ENCODE data around the gene KHDC1. TPM values are rescaled to one million over a fixed set of nuclear protein-coding genes. Genes with fewer than 3 reads are reported as not detected.
"Not testable (repeated sequence)": the region's sequence is repeated elsewhere in the genome, so short reads cannot be mapped to it uniquely, and the experiment has no call there.

The KHDC1 gene
- total RNA-seq (1 to 10 TPM in 2 of 9 donors, under 1 TPM in 6, not detected in 1; 0.25 to 2.2 (median 0.74) TPM), polyA plus RNA-seq (1 to 10 TPM in 2 of 3 donors, under 1 TPM in 1; 0.33 to 1.0 (median 1.0) TPM)
- long read RNA-seq, donor 1, partial matches to known transcripts: 0 of 1 reads
- long read RNA-seq, donor 1, other reads (novel, unspliced or antisense): 0 of 1 reads
- long read RNA-seq, donor 2: 0 reads
- long read RNA-seq, donor 3: 0 reads
- long read RNA-seq, donor 4: 0 reads
- long read RNA-seq, donor 5, partial matches to known transcripts: 1 of 2 reads
- long read RNA-seq, donor 5, other reads (novel, unspliced or antisense): 1 of 2 reads
- long read RNA-seq, donor 6: 0 reads
- long read RNA-seq, donor 7, partial matches to known transcripts: 0 of 1 reads
- long read RNA-seq, donor 7, other reads (novel, unspliced or antisense): 0 of 1 reads
- long read RNA-seq, donor 8: 0 reads
- long read RNA-seq, donor 9, partial matches to known transcripts: 0 of 1 reads
- long read RNA-seq, donor 9, other reads (novel, unspliced or antisense): 0 of 1 reads
- long read RNA-seq, donor 10: 0 reads

GRCh38 chr6:73262671-73263569 lies at the start of gene KHDC1:
TSS of gene KHDC1 (minus strand) at chr6:73263196. CDS start at chr6:73242517, 20,679 bp downstream.
- no peaks in the 10 kb centered on the region for H3K9me3 ChIP-seq (replicated peaks in 1 of 3)
- H3K27me3 ChIP-seq: no peaks in the 10 kb centered on the region
- H3K4me1 ChIP-seq (replicated peaks in 1 of 2): peaks cover 6% of the 10 kb centered on the region in 2 donors
- H3K36me3 ChIP-seq (replicated peaks in 1 of 2): no peaks in the 10 kb centered on the region
- TF ChIP-seq POLR2A (IDR thresholded peaks at IDR 0.05): no peak
- no peak for TF ChIP-seq CTCF (IDR thresholded peaks at IDR 0.05)
- 1 to 4% (median 2%) methylated on average over 12 to 63 of the region's 63 CpGs for WGBS, 4 donors
- peak in 6 of 7 donors; percentile 20 to 58 (median 33) for DNase-seq
- intact Hi-C loops (cut with DNase I): no loop called here
- peak within 1 kb of the TSS in 3 of 4 donors; percentile 9 to 72 (median 16) for H3K4me3 ChIP-seq
- H3K27ac ChIP-seq: peak within 1 kb of the TSS in 1 of 5 donors; percentile 19

- H3K36me3 ChIP-seq (replicated peaks in 1 of 2); intact Hi-C loops (cut with DNase I); H3K9me3 ChIP-seq (replicated peaks in 1 of 3); H3K27ac ChIP-seq; DNase-seq: not testable (repeated sequence)
- peaks cover 31% of the 10 kb centered on the region for H3K27me3 ChIP-seq
- 9 to 18% (median 12%) methylated on average over 4 of the region's 4 CpGs for WGBS, 4 donors
- peaks cover 0 to 13% of the 10 kb centered on the region in 2 donors for H3K4me1 ChIP-seq (replicated peaks in 1 of 2)
- H3K4me3 ChIP-seq: peak overlapping the region in 2 of 4 donors; percentile 35 to 41
Measured at GRCh38 chr6:73310503-73310845, 47.5 kb upstream of the KHDC1 start.

GRCh38 chr6:73309785-73310502 lies 46.9 kb upstream of the KHDC1 start:
- Histone ChIP-seq H3K4me3 (peak overlapping the region in 3 of 4 donors; percentile 35 to 41 (median 40)), H3K4me1 (replicated peaks in 1 of 2) (peaks cover 0 to 13% of the 10 kb centered on the region in 2 donors), H3K27ac (no peak overlapping the region), H3K27me3 (peaks cover 27% of the 10 kb centered on the region), H3K36me3 (replicated peaks in 1 of 2) (no peaks in the 10 kb centered on the region), H3K9me3 (replicated peaks in 1 of 3) (no peaks in the 10 kb centered on the region)
- WGBS, 4 donors: 0 to 1% (median 0%) methylated on average over 34 to 59 of the region's 59 CpGs
- TF ChIP-seq POLR2A (IDR thresholded peaks at IDR 0.05) (no peak), CTCF (IDR thresholded peaks at IDR 0.05) (no peak)
- intact Hi-C loops (cut with DNase I): no loop called here
- peak in 4 of 7 donors; percentile 4 to 21 (median 18) for DNase-seq

- H3K4me1 ChIP-seq (replicated peaks in 1 of 2): peaks cover 0 to 13% of the 10 kb centered on the region in 2 donors
- DNase-seq: no peak
- 0 to 8% (median 7%) methylated on average over 3 to 13 of the region's 13 CpGs for WGBS, 4 donors
- peak overlapping the region in 2 of 4 donors; percentile 35 to 41 for H3K4me3 ChIP-seq
- no peaks in the 10 kb centered on the region for H3K36me3 ChIP-seq (replicated peaks in 1 of 2)
- intact Hi-C loops (cut with DNase I): no loop called here
- peaks cover 22% of the 10 kb centered on the region for H3K27me3 ChIP-seq
- TF ChIP-seq POLR2A (IDR thresholded peaks at IDR 0.05): no peak
- TF ChIP-seq CTCF (IDR thresholded peaks at IDR 0.05): no peak
- H3K27ac ChIP-seq: no peak overlapping the region
- no peaks in the 10 kb centered on the region for H3K9me3 ChIP-seq (replicated peaks in 1 of 3)
Measured at GRCh38 chr6:73309535-73309784, 46.5 kb upstream of the KHDC1 start.

Measured in adrenal gland (tissue), 19 donors.